KOPT-K1 (cell line): ENCODE results near the gene SEMA6B.
"Not testable (repeated sequence)": the region's sequence is repeated elsewhere in the genome, so short reads cannot be mapped to it uniquely, and the experiment has no call there.

Experiments
- H3K27ac ChIP-seq: fragments of 200-600 bp; sonication (generic); 2 replicates; pipeline ENCODE4 v1.5.1; 2016; ENCODE audit warnings: antibody characterized with exemption, mild to moderate bottlenecking, low read depth, low read length; ENCODE audit not compliant: poor library complexity, severe bottlenecking
- H3K36me3 ChIP-seq: fragments of 200-600 bp; sonication (generic); 2 replicates; pipeline ENCODE4 v1.5.1; 2017; ENCODE audit warnings: antibody characterized with exemption, mild to moderate bottlenecking, low read length, moderate library complexity; ENCODE audit not compliant: insufficient read depth
- H3K9me3 ChIP-seq: fragments of 200-600 bp; sonication (generic); 2 replicates; pipeline ENCODE4 v1.5.1; 2017; ENCODE audit warnings: antibody characterized with exemption, low read length, mild to moderate bottlenecking; ENCODE audit not compliant: insufficient read depth, poor library complexity, severe bottlenecking

Gene SEMA6B

GRCh38 chr19:4559569-4559968 lies at the start of gene SEMA6B:
Gene SEMA6B (minus strand): TSS chr19:4559684. CDS start chr19:4558457, 1,227 bp downstream.
- Histone ChIP-seq H3K9me3 (no peaks in the 10 kb centered on the region), H3K27ac (no peak within 1 kb of the TSS), H3K36me3 (no peaks in the 10 kb centered on the region)

GRCh38 chr19:4606921-4607678 lies 47.6 kb upstream of the SEMA6B start:
- no peaks in the 10 kb centered on the region for H3K36me3 ChIP-seq
- H3K9me3 ChIP-seq, result no peaks in the 10 kb centered on the region
- no peak overlapping the region for H3K27ac ChIP-seq

GRCh38 chr19:4606181-4606580 lies 46.7 kb upstream of the SEMA6B start:
- H3K27ac ChIP-seq, result no peak overlapping the region
- H3K36me3 ChIP-seq, result no peaks in the 10 kb centered on the region
- no peaks in the 10 kb centered on the region for H3K9me3 ChIP-seq

- Histone ChIP-seq H3K36me3 (no peaks in the 10 kb centered on the region), H3K27ac (no peak overlapping the region), H3K9me3 (no peaks in the 10 kb centered on the region)
Measured at GRCh38 chr19:4604912-4605311, 45.4 kb upstream of the SEMA6B start.

- no peaks in the 10 kb centered on the region for H3K9me3 ChIP-seq
- H3K27ac ChIP-seq, result no peak overlapping the region
- no peaks in the 10 kb centered on the region for H3K36me3 ChIP-seq
Measured at GRCh38 chr19:4602915-4603314, 43.4 kb upstream of the SEMA6B start.

GRCh38 chr19:4602173-4602788 lies 42.8 kb upstream of the SEMA6B start:
- Histone ChIP-seq H3K36me3 (no peaks in the 10 kb centered on the region), H3K27ac (no peak overlapping the region), H3K9me3 (no peaks in the 10 kb centered on the region)

GRCh38 chr19:4600893-4601292 lies 41.4 kb upstream of the SEMA6B start:
- no peaks in the 10 kb centered on the region for H3K9me3 ChIP-seq
- H3K27ac ChIP-seq, result no peak overlapping the region
- no peaks in the 10 kb centered on the region for H3K36me3 ChIP-seq

- Histone ChIP-seq H3K36me3 (no peaks in the 10 kb centered on the region), H3K9me3 (no peaks in the 10 kb centered on the region), H3K27ac (no peak overlapping the region)
Measured at GRCh38 chr19:4600082-4600481, 40.6 kb upstream of the SEMA6B start.

GRCh38 chr19:4598712-4599111 lies 39.2 kb upstream of the SEMA6B start:
- no peak overlapping the region for H3K27ac ChIP-seq
- no peaks in the 10 kb centered on the region for H3K9me3 ChIP-seq
- H3K36me3 ChIP-seq, result no peaks in the 10 kb centered on the region

- Histone ChIP-seq H3K36me3 (no peaks in the 10 kb centered on the region), H3K9me3 (no peaks in the 10 kb centered on the region), H3K27ac (no peak overlapping the region)
Measured at GRCh38 chr19:4597975-4598671, 38.6 kb upstream of the SEMA6B start.

- Histone ChIP-seq H3K36me3 (no peaks in the 10 kb centered on the region), H3K27ac (no peak overlapping the region), H3K9me3 (no peaks in the 10 kb centered on the region)
Measured at GRCh38 chr19:4597278-4597974, 37.9 kb upstream of the SEMA6B start.

GRCh38 chr19:4596033-4596904 lies 36.8 kb upstream of the SEMA6B start:
- Histone ChIP-seq H3K27ac (no peak overlapping the region), H3K9me3 (no peaks in the 10 kb centered on the region), H3K36me3 (no peaks in the 10 kb centered on the region)

GRCh38 chr19:4595158-4595557 lies 35.7 kb upstream of the SEMA6B start:
- H3K36me3 ChIP-seq, result not testable (repeated sequence)

GRCh38 chr19:4594201-4594600 lies 34.7 kb upstream of the SEMA6B start:
- no peaks in the 10 kb centered on the region for H3K36me3 ChIP-seq
- no peak overlapping the region for H3K27ac ChIP-seq
- H3K9me3 ChIP-seq, result no peaks in the 10 kb centered on the region

More at GRCh38 chr19:4595158-4595557, 35.7 kb upstream of the SEMA6B start:
- not testable (repeated sequence) for H3K27ac ChIP-seq, H3K9me3 ChIP-seq
